ENCODE data around the gene RFLNA.

GRCh38 chr12:124351422-124351821 is 56.5 kb downstream of the RFLNA start:
- TF ChIP-seq POLR2A (IDR thresholded peaks at IDR 0.05): no peak
- TF ChIP-seq CTCF (IDR thresholded peaks at IDR 0.05): no peak
